ENCODE data around the gene BTD. TPM values are rescaled to one million over a fixed set of nuclear protein-coding genes. Genes with fewer than 3 reads are reported as not detected.
"Not testable (repeated sequence)": the region's sequence is repeated elsewhere in the genome, so short reads cannot be mapped to it uniquely, and the experiment has no call there.

Gene BTD
- polyA plus RNA-seq, 3 donors from 2014 or later = 25.0 to 32.7 (median 32.3) TPM

DNA sequence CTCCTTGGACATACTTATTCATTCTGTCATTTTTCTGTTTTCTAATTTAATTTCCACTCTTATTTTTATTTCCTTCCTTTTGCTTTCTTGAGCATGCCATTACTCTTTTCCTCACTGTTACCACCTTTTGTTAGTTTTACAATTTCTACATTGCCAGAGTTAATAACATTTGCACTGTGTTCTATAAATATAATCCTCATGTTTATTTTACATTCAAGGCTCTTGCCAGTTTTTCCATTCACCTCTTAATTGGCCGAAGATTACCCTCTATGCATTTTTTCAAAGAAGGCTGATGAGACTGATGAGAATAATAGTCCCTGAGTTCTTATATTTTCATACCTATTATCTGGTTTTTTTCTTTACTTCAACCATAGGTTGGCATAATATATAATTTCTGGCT, 10.5 kb downstream of the BTD start:
- no peak overlapping the region for H3K27ac Mint-ChIP-seq

DNA sequence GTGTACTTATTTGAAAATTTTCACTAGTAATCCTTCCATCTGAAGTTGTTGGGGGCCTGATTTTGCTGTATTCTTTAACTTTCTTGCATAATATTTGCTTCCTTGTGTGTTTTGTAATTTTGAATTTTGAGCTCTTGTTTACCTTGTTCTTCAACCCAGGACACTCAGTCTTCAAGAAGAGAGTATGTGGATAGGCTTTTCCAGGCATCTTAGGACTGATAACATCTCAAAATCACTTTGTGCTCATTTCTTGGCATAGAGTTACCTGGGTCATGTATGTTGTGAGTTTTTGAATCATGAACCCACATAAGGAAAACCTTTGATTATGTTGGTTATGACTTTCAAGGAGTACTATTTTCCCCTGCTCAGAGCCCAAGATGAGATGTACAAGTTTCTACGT, 13.4 kb downstream of the BTD start:
- Mint-ChIP-seq H3K9me3 (peaks cover 6 to 10% (median 9%) of the 10 kb centered on the region in 6 donors), H3K4me1 (peaks cover 2 to 9% of the 10 kb centered on the region in 2 donors), H3K27ac (no peak overlapping the region), H3K36me3 (peaks cover 11 to 27% (median 15%) of the 10 kb centered on the region in 3 donors), H3K4me3 (no peak overlapping the region), H3K27me3 (ENCODE audit: low read depth in 3 of 3) (peaks cover 2 to 4% (median 4%) of the 10 kb centered on the region in 3 donors)
- no peak for DNase-seq

More for the DNA sequence above, 10.5 kb downstream of the BTD start:
- Mint-ChIP-seq H3K27me3 (ENCODE audit: low read depth in 3 of 3) (no peaks in the 10 kb centered on the region), H3K4me3 (no peak overlapping the region), H3K36me3 (peaks cover 2 to 14% (median 3%) of the 10 kb centered on the region in 3 donors), H3K4me1 (peaks cover 2 to 9% of the 10 kb centered on the region in 2 donors), H3K9me3 (no peaks in the 10 kb centered on the region)
- no peak for DNase-seq

DNA sequence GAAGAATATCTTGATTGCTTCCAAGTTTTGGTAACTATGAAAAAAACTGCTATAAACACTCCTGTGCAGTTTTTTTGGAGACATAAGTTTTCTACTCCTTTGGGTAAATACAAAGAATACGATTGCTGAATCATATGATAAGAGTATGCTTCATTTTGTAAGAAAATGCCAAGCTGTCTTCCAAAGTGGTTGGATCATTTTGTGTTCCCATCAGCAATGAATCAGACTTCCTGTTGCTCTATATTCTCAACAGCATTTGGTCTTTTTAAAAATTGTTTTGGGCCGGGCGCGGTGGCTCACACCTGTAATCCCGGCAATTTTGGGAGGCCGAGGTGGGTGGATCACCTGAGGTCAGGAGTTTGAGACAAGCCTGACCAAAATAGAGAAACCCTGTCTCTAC, 14.5 kb downstream of the BTD start:
- peaks cover 2 to 4% (median 4%) of the 10 kb centered on the region in 3 donors for H3K27me3 Mint-ChIP-seq (ENCODE audit: low read depth in 3 of 3)
- peaks cover 17 to 36% (median 26%) of the 10 kb centered on the region in 3 donors for H3K36me3 Mint-ChIP-seq
- no peak overlapping the region for H3K4me3 Mint-ChIP-seq
- peaks cover 2 to 9% of the 10 kb centered on the region in 2 donors for H3K4me1 Mint-ChIP-seq
- H3K9me3 Mint-ChIP-seq = peaks cover 12 to 20% (median 16%) of the 10 kb centered on the region in 6 donors
- DNase-seq = no peak
- H3K27ac Mint-ChIP-seq = no peak overlapping the region

DNA sequence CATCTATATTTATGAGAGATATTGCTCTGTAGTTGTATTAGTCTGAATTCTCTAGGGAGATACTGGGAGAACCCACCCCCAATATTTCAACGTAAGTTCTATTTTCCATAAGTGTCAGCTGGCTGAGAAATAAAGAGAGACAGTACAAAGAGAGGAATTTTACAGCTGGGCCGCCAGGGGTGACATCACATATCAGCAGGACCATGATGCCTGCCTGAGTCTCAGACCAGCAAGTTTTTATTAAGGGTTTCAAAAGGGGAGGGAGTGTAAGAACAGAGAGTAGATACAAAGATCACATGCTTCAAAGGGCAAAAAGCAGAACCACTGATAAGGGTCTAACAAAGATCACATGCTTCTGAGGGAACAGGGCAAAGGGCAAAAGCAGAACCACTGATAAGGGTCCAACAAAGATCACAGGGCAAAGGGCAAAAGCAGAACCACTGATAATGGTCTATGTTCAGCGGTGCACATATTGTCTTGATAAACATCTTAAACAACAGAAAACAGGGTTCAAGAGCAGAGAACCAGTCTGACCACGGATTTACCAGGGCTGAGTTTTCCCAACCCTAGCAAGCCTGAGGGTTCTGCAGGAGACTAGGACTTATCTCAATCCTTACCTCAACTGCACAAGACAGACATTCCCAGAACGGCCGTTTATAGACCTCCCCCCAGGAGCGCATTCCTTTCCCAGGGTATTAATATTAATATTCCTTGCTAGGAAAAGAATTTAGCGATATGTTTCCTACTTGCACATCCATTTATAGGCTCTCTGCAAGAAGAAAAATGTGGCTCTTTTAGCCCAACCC, 18.3 kb downstream of the BTD start:
- H3K36me3 Mint-ChIP-seq = peaks cover 25 to 53% (median 46%) of the 10 kb centered on the region in 3 donors
- H3K4me3 Mint-ChIP-seq; H3K27me3 Mint-ChIP-seq (ENCODE audit: low read depth in 3 of 3); H3K27ac Mint-ChIP-seq; DNase-seq: not testable (repeated sequence)
- peaks cover 17 to 25% (median 19%) of the 10 kb centered on the region in 6 donors for H3K9me3 Mint-ChIP-seq
- peaks cover 16 to 17% of the 10 kb centered on the region in 2 donors for H3K4me1 Mint-ChIP-seq

DNA sequence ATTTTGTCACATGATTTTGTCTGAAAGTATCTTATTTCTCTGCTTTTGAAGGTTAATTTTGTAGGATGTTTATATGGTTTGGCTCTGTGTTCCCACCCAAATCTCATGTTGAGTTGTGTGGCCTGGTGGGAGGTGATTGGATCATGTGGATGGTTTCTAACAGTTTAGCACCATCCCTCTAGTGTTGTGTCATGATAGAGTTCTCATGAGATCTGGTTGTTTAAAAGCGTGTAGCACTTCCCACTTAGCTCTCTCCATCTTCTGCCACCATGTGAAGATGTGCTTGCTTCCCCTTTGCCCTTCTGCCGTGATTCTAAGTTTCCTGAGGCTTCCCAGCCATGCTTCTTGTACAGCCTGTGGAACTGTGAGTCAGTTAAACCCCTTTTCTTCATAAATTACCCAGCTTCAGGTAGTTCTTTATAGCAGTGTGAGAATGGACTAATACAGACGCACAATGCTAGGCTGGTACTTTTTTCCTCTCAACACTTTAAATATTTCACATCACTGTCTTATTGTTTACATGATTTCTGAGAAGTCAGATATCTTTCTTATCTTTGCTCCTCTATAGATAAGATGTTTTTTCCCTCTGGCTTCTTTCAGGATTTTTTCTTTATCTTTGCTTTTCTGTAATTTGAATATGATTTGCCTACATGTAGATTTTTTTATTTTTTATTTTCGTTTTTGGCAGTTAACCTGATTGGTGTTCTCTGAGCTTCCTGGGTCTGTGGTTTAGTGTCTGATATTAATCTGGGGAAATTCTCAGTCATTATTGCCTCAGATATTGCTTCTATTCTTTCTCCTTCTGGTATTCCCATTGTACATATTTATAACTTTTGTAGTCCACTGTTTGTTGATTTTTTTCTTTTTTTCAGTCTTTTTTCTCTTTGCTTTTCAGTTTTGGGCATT, 22.2 kb downstream of the BTD start:
- peak overlapping the region; percentile 10 to 76 (median 43) for H3K4me3 Mint-ChIP-seq
- peaks cover 2 to 5% (median 5%) of the 10 kb centered on the region in 3 donors for H3K27me3 Mint-ChIP-seq (ENCODE audit: low read depth in 3 of 3)
- peaks cover 17 to 19% of the 10 kb centered on the region in 2 donors for H3K4me1 Mint-ChIP-seq
- peaks cover 25 to 47% (median 45%) of the 10 kb centered on the region in 3 donors for H3K36me3 Mint-ChIP-seq
- peak in 1 of 3 donors; percentile 40 for DNase-seq
- H3K9me3 Mint-ChIP-seq = peaks cover 17 to 25% (median 19%) of the 10 kb centered on the region in 6 donors
- peak overlapping the region; percentile 8 to 86 (median 50) for H3K27ac Mint-ChIP-seq

DNA sequence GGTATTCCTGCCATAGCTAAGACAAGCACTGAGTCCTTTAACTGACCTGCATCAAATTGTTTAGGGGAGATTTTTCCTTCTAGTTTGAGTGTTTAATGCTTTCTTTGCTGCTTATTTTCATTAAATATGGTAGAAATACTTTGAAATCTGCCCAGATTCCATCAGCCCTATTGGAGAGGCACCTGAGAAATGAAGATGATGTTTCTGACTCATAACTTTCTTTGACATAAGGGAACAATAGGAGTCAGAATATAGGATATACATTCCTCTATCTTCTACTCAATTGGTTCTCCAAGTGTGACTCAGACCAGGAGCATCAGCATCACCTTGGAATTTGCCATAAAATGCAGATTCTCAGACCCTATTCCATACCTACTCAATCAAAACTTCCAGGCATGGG, 27.4 kb downstream of the BTD start:
- no peak overlapping the region for H3K4me3 Mint-ChIP-seq
- H3K4me1 Mint-ChIP-seq = peaks cover 29 to 37% of the 10 kb centered on the region in 2 donors
- DNase-seq = no peak
- H3K36me3 Mint-ChIP-seq = peaks cover 0 to 15% (median 1%) of the 10 kb centered on the region in 3 donors
- H3K27me3 Mint-ChIP-seq (ENCODE audit: low read depth in 3 of 3) = peaks cover 0 to 4% (median 2%) of the 10 kb centered on the region in 3 donors
- H3K9me3 Mint-ChIP-seq = no peaks in the 10 kb centered on the region
- no peak overlapping the region for H3K27ac Mint-ChIP-seq

DNA sequence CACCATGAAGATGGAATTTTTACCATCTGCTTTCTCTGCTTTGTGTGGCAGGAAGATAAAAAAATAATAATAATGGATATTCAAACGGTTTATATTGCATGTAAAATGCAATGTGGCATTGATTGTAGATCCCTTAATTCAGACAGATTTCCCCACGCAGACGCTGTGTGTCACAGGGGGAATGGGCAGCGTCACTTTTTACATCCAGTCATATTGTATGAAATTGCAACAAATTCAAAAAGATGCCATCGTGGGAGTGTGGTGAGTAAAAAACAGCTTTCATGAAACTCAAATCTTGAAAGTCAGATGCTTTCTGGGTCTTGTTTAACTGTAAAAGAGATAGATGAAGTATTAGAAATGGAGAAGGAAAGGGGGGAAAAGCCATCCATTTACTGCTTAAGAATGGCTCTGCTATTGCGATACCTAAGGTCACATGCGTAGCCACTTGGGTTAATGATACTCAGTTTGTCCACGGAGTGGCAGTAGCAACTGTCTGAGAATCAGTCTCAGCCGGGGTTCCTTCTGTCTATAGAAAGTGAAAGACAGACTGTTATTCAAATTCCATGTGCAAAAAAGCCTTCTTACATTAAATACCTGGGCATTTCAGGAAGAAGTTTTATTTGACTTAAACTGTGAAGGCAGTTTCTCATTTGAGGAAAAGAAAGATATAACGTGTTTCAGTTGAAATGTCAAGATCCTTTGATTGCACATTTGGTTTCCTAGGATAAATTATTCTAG, 28.5 kb downstream of the BTD start:
- Mint-ChIP-seq H3K4me1 (peaks cover 23 to 33% of the 10 kb centered on the region in 2 donors), H3K9me3 (no peaks in the 10 kb centered on the region)
- DNase-seq = peak; percentile 68 to 75 (median 74)

DNA sequence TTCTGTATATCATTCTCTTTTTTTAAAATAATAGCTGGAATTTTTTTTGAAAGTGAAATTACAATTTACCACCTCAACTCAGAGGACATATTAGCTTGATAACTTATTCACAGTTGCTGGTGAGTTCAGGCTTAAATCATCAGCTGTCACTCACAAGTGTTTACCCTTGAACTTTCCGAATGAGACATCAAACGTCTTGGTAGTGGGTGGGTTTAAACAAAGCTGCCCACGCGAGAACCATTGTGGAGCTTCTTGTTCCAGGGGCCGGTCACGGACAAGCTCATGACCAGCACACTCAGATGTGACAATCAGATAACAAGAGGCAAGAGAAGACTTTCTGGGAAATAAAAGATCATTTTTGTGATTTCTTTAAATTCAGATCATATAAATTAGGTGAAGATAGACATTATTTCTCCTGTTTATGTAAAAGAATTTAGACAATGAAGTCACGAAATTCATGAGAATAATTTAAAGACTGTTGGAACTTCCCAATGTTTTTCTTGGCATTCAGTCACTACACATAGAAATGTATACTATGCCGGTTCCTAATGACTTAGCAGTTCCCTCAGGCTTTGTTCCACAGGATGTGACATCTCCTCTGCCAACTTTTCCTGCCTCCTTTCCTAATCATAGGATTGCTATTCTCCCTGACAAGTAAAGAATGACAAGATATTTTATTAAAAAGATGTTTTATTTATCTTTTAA, 29.3 kb downstream of the BTD start:
- H3K4me1 Mint-ChIP-seq = peaks cover 27 to 35% of the 10 kb centered on the region in 2 donors
- DNase-seq = no peak
- peak overlapping the region in 3 of 6 donors; percentile 46 to 74 (median 64) for H3K27ac Mint-ChIP-seq
- peaks cover 0 to 20% (median 0%) of the 10 kb centered on the region in 3 donors for H3K36me3 Mint-ChIP-seq
- H3K4me3 Mint-ChIP-seq = peak overlapping the region; percentile 71 to 80 (median 75)
- no peaks in the 10 kb centered on the region for H3K9me3 Mint-ChIP-seq
- H3K27me3 Mint-ChIP-seq (ENCODE audit: low read depth in 3 of 3) = peaks cover 0 to 4% (median 2%) of the 10 kb centered on the region in 3 donors

More for the DNA sequence above, 28.5 kb downstream of the BTD start:
- Mint-ChIP-seq H3K4me3 (peak overlapping the region; percentile 71 to 80 (median 75)), H3K27me3 (ENCODE audit: low read depth in 3 of 3) (peaks cover 0 to 4% (median 2%) of the 10 kb centered on the region in 3 donors), H3K36me3 (peaks cover 0 to 19% (median 0%) of the 10 kb centered on the region in 3 donors), H3K27ac (peak overlapping the region in 4 of 6 donors; percentile 1 to 74 (median 66))

DNA sequence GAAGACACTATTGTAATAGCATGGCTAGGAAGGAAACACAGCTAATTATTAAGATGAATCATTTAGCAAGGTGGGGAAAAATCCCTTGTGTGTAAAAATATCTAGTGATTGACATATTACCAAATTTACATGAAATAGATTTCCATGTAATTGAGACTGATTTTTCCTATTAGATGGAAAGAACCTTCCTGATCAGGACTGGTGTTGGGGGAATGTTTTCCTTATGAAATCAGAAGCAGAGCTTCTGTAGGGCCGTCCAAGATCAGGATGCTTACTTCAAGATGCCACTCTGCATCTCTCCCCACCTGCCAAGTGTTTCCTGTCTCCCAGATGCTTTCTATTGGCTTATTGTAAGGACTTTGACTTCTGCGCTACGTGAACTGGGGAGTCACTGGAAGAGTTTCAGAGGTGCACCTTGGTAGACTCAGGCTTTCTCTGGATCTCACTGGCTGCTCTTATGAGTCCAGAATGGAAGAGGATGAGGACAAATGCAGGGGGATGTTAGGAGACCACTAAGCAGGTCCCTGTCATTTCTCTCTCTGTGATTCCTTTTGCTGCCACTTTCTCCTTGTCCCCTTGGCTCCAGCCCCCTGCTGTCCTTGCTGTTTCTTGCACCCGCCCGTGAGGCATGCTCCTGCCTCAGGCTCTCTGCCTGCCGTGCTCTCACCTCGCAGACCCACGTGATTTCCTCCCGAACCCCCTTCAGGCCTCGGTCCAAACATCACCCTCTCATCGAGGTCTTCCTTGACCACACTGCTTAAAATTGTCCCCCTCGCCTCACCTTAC, 30.1 kb downstream of the BTD start:
- Mint-ChIP-seq H3K4me1 (peaks cover 36 to 44% of the 10 kb centered on the region in 2 donors), H3K4me3 (peak overlapping the region in 1 of 5 donors; percentile 7), H3K9me3 (no peaks in the 10 kb centered on the region), H3K27ac (peak overlapping the region in 3 of 6 donors; percentile 2 to 77 (median 69)), H3K36me3 (peaks cover 0 to 23% (median 0%) of the 10 kb centered on the region in 3 donors), H3K27me3 (ENCODE audit: low read depth in 3 of 3) (peaks cover 0 to 4% (median 2%) of the 10 kb centered on the region in 3 donors)
- no peak for DNase-seq

DNA sequence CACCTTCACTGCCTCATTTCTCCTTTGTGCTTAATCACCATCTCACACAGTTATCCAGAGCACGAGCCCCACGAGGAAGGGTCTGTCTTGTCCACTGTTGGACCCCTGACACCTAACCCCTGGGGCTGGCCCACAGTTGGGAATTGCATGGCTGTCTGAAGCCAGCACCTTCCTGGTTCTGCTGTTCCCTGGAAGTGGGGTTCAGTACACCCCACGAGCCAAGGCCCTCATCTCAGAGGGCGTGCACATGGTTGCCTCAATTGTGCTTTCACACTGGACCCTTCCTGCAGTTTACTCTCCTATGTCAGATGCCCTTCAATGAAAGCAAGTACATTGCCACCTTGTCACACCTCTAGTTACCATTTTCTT, 30.7 kb downstream of the BTD start:
- peaks cover 0 to 4% (median 0%) of the 10 kb centered on the region in 3 donors for H3K27me3 Mint-ChIP-seq (ENCODE audit: low read depth in 3 of 3)
- H3K27ac Mint-ChIP-seq = peak overlapping the region in 2 of 6 donors; percentile 2 to 77
- no peak for DNase-seq
- H3K4me3 Mint-ChIP-seq = peak overlapping the region in 1 of 5 donors; percentile 7
- peaks cover 0 to 23% (median 0%) of the 10 kb centered on the region in 3 donors for H3K36me3 Mint-ChIP-seq
- H3K9me3 Mint-ChIP-seq = no peaks in the 10 kb centered on the region
- H3K4me1 Mint-ChIP-seq = peaks cover 41 to 49% of the 10 kb centered on the region in 2 donors

DNA sequence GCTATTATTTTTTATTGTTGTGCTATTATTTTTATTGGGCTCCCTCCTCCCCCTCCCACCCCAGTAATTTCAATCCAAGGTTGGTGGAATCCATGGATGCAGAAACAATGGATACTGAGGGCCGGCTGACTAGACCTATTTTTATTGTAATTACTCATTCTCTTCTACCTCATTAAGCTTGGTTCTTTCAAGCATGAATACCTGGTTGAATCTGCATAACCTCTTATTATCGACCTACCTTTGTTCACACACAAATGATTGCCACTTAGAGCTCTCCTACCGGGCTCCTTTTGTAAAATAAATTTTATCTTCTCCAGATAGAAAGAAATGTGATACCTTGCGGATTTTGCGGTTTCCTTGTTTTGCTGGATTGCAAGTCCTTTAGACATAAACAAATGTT, 31.6 kb downstream of the BTD start:
- peaks cover 51 to 59% of the 10 kb centered on the region in 2 donors for H3K4me1 Mint-ChIP-seq
- no peaks in the 10 kb centered on the region for H3K9me3 Mint-ChIP-seq
- H3K4me3 Mint-ChIP-seq = no peak overlapping the region
- H3K27ac Mint-ChIP-seq = no peak overlapping the region
- H3K36me3 Mint-ChIP-seq = peaks cover 0 to 19% (median 0%) of the 10 kb centered on the region in 3 donors
- no peak for DNase-seq
- peaks cover 0 to 4% (median 0%) of the 10 kb centered on the region in 3 donors for H3K27me3 Mint-ChIP-seq (ENCODE audit: low read depth in 3 of 3)

All from immature natural killer cell (primary cell).